HUES6 (cell line): ENCODE measurements around the gene SLC30A2.

Experiments
- H3K27ac ChIP-seq: 2 replicates; pipeline ENCODE4 v1.7.0; 2013; ENCODE audit warnings: low read depth, mild to moderate bottlenecking, low read length, inconsistent platforms
- H3K27me3 ChIP-seq: 2 replicates; pipeline ENCODE4 v1.6.1; 2013; ENCODE audit warnings: low read length; ENCODE audit not compliant: control insufficient read depth, insufficient read depth
- H3K36me3 ChIP-seq: 2 replicates; pipeline ENCODE4 v1.6.1; 2013; ENCODE audit warnings: low read length; ENCODE audit not compliant: control insufficient read depth, insufficient read depth
- H3K4me1 ChIP-seq: 2 replicates; pipeline ENCODE4 v1.6.1; 2013; ENCODE audit warnings: low read length; ENCODE audit not compliant: control insufficient read depth, insufficient read depth
- H3K4me3 ChIP-seq: 2 replicates; pipeline ENCODE4 v1.5.1; 2013; ENCODE audit warnings: low read depth, low read length
- H3K9ac ChIP-seq: one replicate; pipeline ENCODE4 v1.6.1; 2013; ENCODE audit warnings: mild to moderate bottlenecking, low read length
- H3K9me3 ChIP-seq: 2 replicates; pipeline ENCODE4 v1.6.1; 2013; ENCODE audit warnings: low read depth, low read length; ENCODE audit not compliant: control insufficient read depth, insufficient read depth

SLC30A2 gene

DNA sequence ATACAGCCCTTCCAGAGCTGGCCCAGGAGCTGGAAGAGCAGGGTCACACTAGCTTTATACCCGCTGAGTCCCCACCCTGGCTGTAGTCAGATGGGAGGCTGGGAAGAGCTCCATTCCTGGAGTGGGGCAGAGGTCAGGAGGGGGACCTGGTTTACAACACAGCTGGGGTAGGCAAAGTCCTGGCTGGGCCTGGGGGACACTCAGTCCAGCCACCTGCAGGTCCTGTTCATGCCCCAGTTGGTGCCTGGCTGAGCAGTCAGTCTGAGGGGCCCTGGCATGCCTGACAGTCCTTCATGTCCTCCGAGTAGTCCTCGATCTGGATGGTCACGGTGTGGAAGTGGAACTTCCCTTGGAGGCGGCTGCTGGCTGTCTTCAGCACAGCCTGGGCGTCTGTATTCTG is 7.0 kb downstream of the SLC30A2 start:
- no peak overlapping the region for H3K9ac ChIP-seq
- no peaks in the 10 kb centered on the region for H3K9me3 ChIP-seq
- H3K36me3 ChIP-seq, result no peaks in the 10 kb centered on the region
- H3K27ac ChIP-seq, result no peak overlapping the region
- H3K4me3 ChIP-seq, result no peak overlapping the region
- H3K27me3 ChIP-seq, result peaks cover 73% of the 10 kb centered on the region
- H3K4me1 ChIP-seq, result peaks cover 12% of the 10 kb centered on the region; the same call in 1 of the 2 replicates

DNA sequence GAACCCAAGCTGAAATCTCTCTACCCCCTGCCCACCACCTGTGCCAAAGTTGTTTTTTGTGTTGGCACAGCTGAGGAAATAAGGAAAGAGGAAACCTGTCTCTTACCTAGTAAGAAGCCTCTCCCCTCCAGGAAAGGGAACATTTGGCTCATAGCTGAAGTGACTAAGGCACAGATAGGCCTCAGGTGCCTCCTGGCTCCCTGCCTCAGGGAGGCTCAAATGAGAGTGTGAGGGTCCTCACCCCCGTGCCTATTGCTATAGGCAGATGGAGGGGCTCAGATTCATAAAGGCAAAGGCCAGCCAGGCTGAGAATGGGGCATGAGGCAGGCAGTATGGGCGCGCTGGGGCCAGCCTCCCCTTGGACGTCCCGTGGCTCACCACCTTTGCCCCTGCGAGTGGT is 7.4 kb downstream of the SLC30A2 start:
- Histone ChIP-seq H3K36me3 (no peaks in the 10 kb centered on the region), H3K4me3 (no peak overlapping the region), H3K27ac (no peak overlapping the region), H3K27me3 (peaks cover 73% of the 10 kb centered on the region), H3K9ac (no peak overlapping the region), H3K4me1 (peaks cover 12% of the 10 kb centered on the region; the same call in 1 of the 2 replicates), H3K9me3 (no peaks in the 10 kb centered on the region)

DNA sequence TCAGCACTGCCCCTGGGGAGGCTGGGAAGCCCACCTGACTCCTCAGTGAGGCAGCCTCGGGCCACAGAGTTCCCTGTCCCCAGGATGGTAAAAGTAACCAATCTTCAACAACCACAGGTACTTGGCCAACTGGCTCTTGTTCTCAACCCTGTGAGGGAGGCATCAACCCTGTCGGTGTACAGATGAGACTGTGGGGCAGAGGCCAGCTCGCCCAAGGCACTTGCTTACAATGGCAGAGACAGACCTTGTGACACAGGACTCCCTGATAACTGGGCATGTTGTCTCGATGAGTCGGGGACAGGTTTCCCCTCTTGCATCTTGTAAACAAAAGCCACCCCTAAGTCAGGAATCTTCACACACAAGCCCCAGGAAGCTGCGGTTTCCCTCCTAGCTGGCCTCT is 8.0 kb downstream of the SLC30A2 start:
- Histone ChIP-seq H3K36me3 (no peaks in the 10 kb centered on the region), H3K27me3 (peaks cover 73% of the 10 kb centered on the region), H3K4me1 (peaks cover 12% of the 10 kb centered on the region; the same call in 1 of the 2 replicates), H3K4me3 (no peak overlapping the region), H3K9ac (no peak overlapping the region), H3K9me3 (no peaks in the 10 kb centered on the region), H3K27ac (no peak overlapping the region)

DNA sequence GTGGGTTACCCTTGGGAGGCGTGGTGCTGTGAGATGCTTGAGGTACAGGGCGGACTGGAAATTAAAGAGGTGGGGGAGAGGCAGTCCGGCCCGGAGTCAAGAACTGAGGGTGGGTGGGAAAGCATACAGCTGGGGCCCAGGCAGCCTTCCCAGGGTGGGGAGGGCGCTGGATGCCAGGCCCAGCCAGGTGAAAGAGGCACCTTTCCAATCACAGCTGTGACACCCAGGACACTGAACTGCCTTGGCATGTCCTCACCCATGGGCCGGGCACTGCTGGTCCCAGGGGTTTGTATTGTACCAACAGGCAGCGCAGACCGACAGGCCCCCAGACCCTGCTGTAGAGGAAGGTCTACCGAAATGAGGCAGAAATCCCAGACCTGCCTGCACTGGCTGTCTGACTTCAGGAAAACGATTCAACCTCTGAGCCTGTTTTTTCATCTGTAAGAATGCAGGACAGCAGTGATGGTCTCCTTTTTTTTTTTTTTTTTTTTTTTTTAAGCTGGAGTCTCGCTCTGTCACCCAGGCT is 9.1 kb downstream of the SLC30A2 start:
- H3K9ac ChIP-seq, result no peak overlapping the region
- no peak overlapping the region for H3K27ac ChIP-seq
- peaks cover 68% of the 10 kb centered on the region for H3K27me3 ChIP-seq
- H3K4me1 ChIP-seq, result peaks cover 12% of the 10 kb centered on the region; the same call in 1 of the 2 replicates
- no peak overlapping the region for H3K4me3 ChIP-seq
- no peaks in the 10 kb centered on the region for H3K36me3 ChIP-seq
- no peaks in the 10 kb centered on the region for H3K9me3 ChIP-seq

GRCh38 chr1:26035959-26036755 is 9.8 kb downstream of the SLC30A2 start:
- Histone ChIP-seq H3K9ac (no peak overlapping the region), H3K27ac (no peak overlapping the region), H3K9me3 (no peaks in the 10 kb centered on the region), H3K4me1 (peaks cover 12% of the 10 kb centered on the region; the same call in 1 of the 2 replicates), H3K27me3 (peaks cover 62% of the 10 kb centered on the region), H3K36me3 (no peaks in the 10 kb centered on the region), H3K4me3 (peak overlapping the region; percentile 86)

GRCh38 chr1:26035203-26035958 is 10.5 kb downstream of the SLC30A2 start:
- H3K4me3 ChIP-seq, result peak overlapping the region; percentile 86
- H3K9me3 ChIP-seq, result no peaks in the 10 kb centered on the region
- H3K27me3 ChIP-seq, result peaks cover 60% of the 10 kb centered on the region
- H3K27ac ChIP-seq, result no peak overlapping the region
- H3K9ac ChIP-seq, result peak overlapping the region; percentile 66
- H3K4me1 ChIP-seq, result peaks cover 12% of the 10 kb centered on the region; the same call in 1 of the 2 replicates
- H3K36me3 ChIP-seq, result no peaks in the 10 kb centered on the region

GRCh38 chr1:26034504-26035202 is 11.3 kb downstream of the SLC30A2 start:
- Histone ChIP-seq H3K27me3 (peaks cover 58% of the 10 kb centered on the region), H3K9me3 (no peaks in the 10 kb centered on the region), H3K9ac (peak overlapping the region; percentile 5), H3K4me1 (peaks cover 12% of the 10 kb centered on the region; the same call in 1 of the 2 replicates), H3K36me3 (no peaks in the 10 kb centered on the region), H3K4me3 (peak overlapping the region; percentile 86), H3K27ac (no peak overlapping the region)

- H3K36me3 ChIP-seq, result no peaks in the 10 kb centered on the region
- H3K27me3 ChIP-seq, result peaks cover 41% of the 10 kb centered on the region
- no peak overlapping the region for H3K9ac ChIP-seq
- no peak overlapping the region for H3K4me3 ChIP-seq
- H3K27ac ChIP-seq, result no peak overlapping the region
- no peaks in the 10 kb centered on the region for H3K9me3 ChIP-seq
- peaks cover 12% of the 10 kb centered on the region; the same call in 1 of the 2 replicates for H3K4me1 ChIP-seq
Measured at GRCh38 chr1:26032656-26033357, 13.1 kb downstream of the SLC30A2 start.

GRCh38 chr1:26031611-26032220 is 14.2 kb downstream of the SLC30A2 start:
- H3K4me1 ChIP-seq, result peaks cover 12% of the 10 kb centered on the region; the same call in 1 of the 2 replicates
- H3K36me3 ChIP-seq, result no peaks in the 10 kb centered on the region
- H3K9ac ChIP-seq, result no peak overlapping the region
- no peaks in the 10 kb centered on the region for H3K9me3 ChIP-seq
- H3K4me3 ChIP-seq, result no peak overlapping the region
- no peak overlapping the region for H3K27ac ChIP-seq
- H3K27me3 ChIP-seq, result peaks cover 33% of the 10 kb centered on the region

DNA sequence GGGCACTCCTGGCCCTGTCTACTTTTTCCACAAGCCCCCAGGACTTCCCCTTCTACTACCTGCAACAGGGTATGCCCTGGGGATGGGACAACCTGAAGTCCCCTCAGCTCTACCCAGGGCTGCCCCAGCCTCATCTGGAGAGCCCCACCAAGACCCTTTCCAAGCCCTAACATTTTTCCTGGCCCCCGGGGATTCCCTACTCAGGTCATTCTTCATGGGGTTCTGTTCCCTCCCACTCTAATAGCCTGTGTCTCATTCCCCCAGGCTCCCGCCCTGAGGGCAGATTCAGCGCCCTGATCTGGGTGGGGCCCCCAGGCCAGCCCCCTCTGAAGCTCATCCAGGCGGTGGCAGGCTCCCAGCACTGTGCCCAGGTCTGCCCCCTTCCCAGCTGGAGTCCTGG is 14.7 kb downstream of the SLC30A2 start:
- no peak overlapping the region for H3K27ac ChIP-seq
- no peak overlapping the region for H3K9ac ChIP-seq
- peaks cover 8% of the 10 kb centered on the region; the same call in 1 of the 2 replicates for H3K4me1 ChIP-seq
- peaks cover 28% of the 10 kb centered on the region for H3K27me3 ChIP-seq
- no peak overlapping the region for H3K4me3 ChIP-seq
- no peaks in the 10 kb centered on the region for H3K9me3 ChIP-seq
- H3K36me3 ChIP-seq, result no peaks in the 10 kb centered on the region
